Gastrocnemius medialis (tissue), 4 donors: Measurements from ENCODE around the gene CTSE.
"Not testable (repeated sequence)": the region's sequence is repeated elsewhere in the genome, so short reads cannot be mapped to it uniquely, and the experiment has no call there.

Experiments
- CTCF ChIP-seq, 5 experiments: fragments of 450-650 bp in 3 of 5; fragments of 200-600 bp in 2 of 5; sonication (generic) in 2 of 5; IDR thresholded peaks in 4 of 5; conservative IDR thresholded peaks in 1 of 5; 1 replicate in 4 of 5; 2 replicates in 1 of 5; pipeline ENCODE4 v1.5.1; 2016 to 2019; ENCODE audit warnings: antibody characterized with exemption in 5 of 5, mild to moderate bottlenecking in 3 of 5, moderate library complexity in 3 of 5
- POLR2A ChIP-seq, 2 donors: fragments of 450-650 bp; IDR thresholded peaks; one replicate each; pipeline ENCODE4 v1.6.1; 2017; ENCODE audit warnings: antibody characterized with exemption in 2 of 2, mild to moderate bottlenecking in 2 of 2, moderate library complexity in 2 of 2

GRCh38 chr1:206064001-206064400, 40.3 kb upstream of the CTSE start:
- TF ChIP-seq CTCF (IDR thresholded peaks at IDR 0.05 in 4 of 5, conservative IDR thresholded peaks at IDR 0.05 in 1 of 5); POLR2A (IDR thresholded peaks at IDR 0.05): not testable (repeated sequence)
